GM23248 (cell line): ENCODE data around the gene PCMT1. TPM values are rescaled to one million over a fixed set of nuclear protein-coding genes. Genes with fewer than 3 reads are reported as not detected.

ENCODE experiments used
- DNase-seq: peaks from one replicate; pipeline ENCODE4 v3.0.0-alpha.2; 2015
- H2AFZ ChIP-seq: fragments of 200-600 bp; sonication (generic); 2 replicates; pipeline ENCODE4 v1.6.1; 2016; ENCODE audit warnings: antibody characterized with exemption
- H3F3A ChIP-seq: fragments of 200-600 bp; sonication (generic); 2 replicates; pipeline ENCODE4 v1.6.1; 2016; ENCODE audit warnings: mild to moderate bottlenecking, antibody characterized with exemption, mixed run types; ENCODE audit not compliant: insufficient read depth
- H3K27ac ChIP-seq: fragments of 200-600 bp; sonication (generic); 2 replicates; pipeline ENCODE4 v1.5.1; 2016; ENCODE audit warnings: mild to moderate bottlenecking
- H3K27me3 ChIP-seq: fragments of 200-600 bp; sonication (generic); replicated peaks from 2 replicates; pipeline ENCODE4 v1.6.1; 2016; ENCODE audit warnings: mild to moderate bottlenecking; ENCODE audit not compliant: insufficient read depth
- H3K36me3 ChIP-seq: fragments of 200-600 bp; sonication (generic); 2 replicates; pipeline ENCODE4 v1.6.1; 2016; ENCODE audit warnings: low read depth, mild to moderate bottlenecking
- H3K4me1 ChIP-seq: fragments of 200-600 bp; sonication (generic); 2 replicates; pipeline ENCODE4 v1.6.1; 2016; ENCODE audit warnings: mild to moderate bottlenecking; ENCODE audit not compliant: insufficient read depth
- H3K4me2 ChIP-seq: fragments of 200-600 bp; sonication (generic); one replicate; pipeline ENCODE4 v1.6.1; 2016; ENCODE audit warnings: mild to moderate bottlenecking; ENCODE audit not compliant: unreplicated experiment
- H3K4me3 ChIP-seq: fragments of 200-600 bp; sonication (generic); 2 replicates; pipeline ENCODE4 v1.5.1; 2016; ENCODE audit warnings: mild to moderate bottlenecking
- H3K79me2 ChIP-seq: fragments of 200-600 bp; sonication (generic); 2 replicates; pipeline ENCODE4 v1.6.1; 2016; ENCODE audit warnings: mild to moderate bottlenecking; ENCODE audit not compliant: insufficient read depth
- H3K9ac ChIP-seq: fragments of 200-600 bp; sonication (generic); 2 replicates; pipeline ENCODE4 v1.6.1; 2016; ENCODE audit warnings: mild to moderate bottlenecking
- H3K9me2 ChIP-seq: fragments of 200-600 bp; sonication (generic); 2 replicates; pipeline ENCODE4 v1.6.1; 2016; ENCODE audit warnings: mixed run types, mild to moderate bottlenecking, moderate library complexity; ENCODE audit not compliant: insufficient read depth
- H3K9me3 ChIP-seq: fragments of 200-600 bp; sonication (generic); one replicate; pipeline ENCODE4 v1.6.1; 2017; ENCODE audit warnings: low read depth
- H4K20me1 ChIP-seq: fragments of 200-600 bp; sonication (generic); 2 replicates; pipeline ENCODE4 v1.6.0; 2016; ENCODE audit not compliant: insufficient read depth
- EZH2 ChIP-seq: fragments of 200-600 bp; sonication (generic); IDR thresholded peaks from 2 replicates; pipeline ENCODE4 v1.6.1; 2018; ENCODE audit warnings: antibody characterized with exemption, mild to moderate bottlenecking; ENCODE audit not compliant: insufficient read depth, poor library complexity, severe bottlenecking
- EZH2phosphoT487 ChIP-seq: fragments of 200-600 bp; sonication (generic); IDR thresholded peaks from 2 replicates; pipeline ENCODE4 v1.6.1; 2018; ENCODE audit warnings: antibody characterized with exemption, moderate library complexity, mild to moderate bottlenecking, low read depth; ENCODE audit not compliant: insufficient read depth
- WGBS, 2 experiments: methylation state at CpG; one replicate each; pipeline ENCODE4 v1.1.6; 2015 to 2017; ENCODE audit warnings: low lambda C conversion rate in 2 of 2, low coverage in 1 of 2; ENCODE audit errors: missing lambda C conversion rate in 2 of 2; 5-methylcytosine and 5-hydroxymethylcytosine counted together
- in situ Hi-C: fragments of 300-500 bp; cut with MboI; formaldehyde crosslinking; loops from 2 replicates; pipeline ENCODE4 v1.15.0; 2020
- polyA plus RNA-seq: library from polyadenylated mRNA; unstranded; fragments of >200 nt; fragmentation: Nextera tagmentation; extraction: Ambion mirVana; gene quantifications from 2 replicates; pipeline ENCODE4 v1.2.1, GENCODE V29; 2016
- total RNA-seq: library from RNA; depleted of rRNA; stranded (reverse); fragments of >200 nt; shearing (Covaris generic); gene quantifications from 2 replicates; pipeline ENCODE4 v1.2.3, GENCODE V29; 2014

PCMT1 gene
- total and polyA plus RNA-seq, 2 experiments from 2014 or later: 165 to 184 TPM

- Histone ChIP-seq H3K9ac (no peak overlapping the region), H3K27ac (no peak overlapping the region), H3K27me3 (no peaks in the 10 kb centered on the region), H3K4me3 (no peak overlapping the region), H3K4me2 (no peak overlapping the region), H3K9me2 (no peaks in the 10 kb centered on the region), H3K36me3 (peaks cover 40% of the 10 kb centered on the region), H3K4me1 (no peaks in the 10 kb centered on the region; the same call in 1 of the 2 replicates), H4K20me1 (no peaks in the 10 kb centered on the region), H3F3A (no peaks in the 10 kb centered on the region; the same call in 1 of the 2 replicates), H2AFZ (no peak overlapping the region), H3K79me2 (peaks cover 90% of the 10 kb centered on the region), H3K9me3 (no peaks in the 10 kb centered on the region)
- DNase-seq: no peak
- WGBS, 2 experiments: 97 to 100% methylated on average over 3 of the region's 3 CpGs
- TF ChIP-seq EZH2: no peak
- in situ Hi-C loops: no loop called here
Observed at GRCh38 chr6:149771185-149771584, 21.6 kb downstream of the PCMT1 start.

GRCh38 chr6:149771925-149772324, 22.4 kb downstream of the PCMT1 start:
- TF ChIP-seq EZH2phosphoT487 (no peak), EZH2 (no peak)
- Histone ChIP-seq H3K9ac (no peak overlapping the region), H3K4me3 (no peak overlapping the region), H3K9me2 (no peaks in the 10 kb centered on the region), H3K4me2 (no peak overlapping the region), H3K79me2 (peaks cover 90% of the 10 kb centered on the region), H3K27me3 (no peaks in the 10 kb centered on the region), H3K36me3 (peaks cover 37% of the 10 kb centered on the region), H4K20me1 (no peaks in the 10 kb centered on the region), H3K4me1 (no peaks in the 10 kb centered on the region; the same call in 1 of the 2 replicates), H3K9me3 (no peaks in the 10 kb centered on the region), H3K27ac (no peak overlapping the region), H3F3A (no peaks in the 10 kb centered on the region; the same call in 1 of the 2 replicates), H2AFZ (no peak overlapping the region)
- in situ Hi-C loops: no loop called here
- 98 to 99% methylated on average over 6 of the region's 6 CpGs for WGBS, 2 experiments
- DNase-seq: no peak

- no peaks in the 10 kb centered on the region for H3K9me3 ChIP-seq
- in situ Hi-C loops: no loop called here
- no peaks in the 10 kb centered on the region; the same call in 1 of the 2 replicates for H4K20me1 ChIP-seq
- no peak overlapping the region for H2AFZ ChIP-seq
- peaks cover 83% of the 10 kb centered on the region for H3K79me2 ChIP-seq
- no peak for DNase-seq
- peaks cover 41% of the 10 kb centered on the region for H3K36me3 ChIP-seq
- H3K4me3 ChIP-seq: no peak overlapping the region
- H3F3A ChIP-seq: no peaks in the 10 kb centered on the region; the same call in 1 of the 2 replicates
- H3K4me2 ChIP-seq: no peak overlapping the region
- H3K9ac ChIP-seq: no peak overlapping the region
- H3K4me1 ChIP-seq: no peaks in the 10 kb centered on the region
- no peak overlapping the region for H3K27ac ChIP-seq
- no peaks in the 10 kb centered on the region for H3K27me3 ChIP-seq
- TF ChIP-seq EZH2phosphoT487 (no peak), EZH2 (no peak)
- no peaks in the 10 kb centered on the region for H3K9me2 ChIP-seq
- WGBS, 2 experiments: 86 to 100% methylated on average over 1 of the region's 1 CpG
Observed at GRCh38 chr6:149777624-149778023, 28.1 kb downstream of the PCMT1 start.

GRCh38 chr6:149779644-149779963, 30.1 kb downstream of the PCMT1 start:
- H3F3A ChIP-seq: no peaks in the 10 kb centered on the region
- H3K9ac ChIP-seq: no peak overlapping the region
- WGBS, 2 experiments: 94 to 95% methylated on average over 2 of the region's 2 CpGs
- H3K9me2 ChIP-seq: no peaks in the 10 kb centered on the region
- H3K36me3 ChIP-seq: peaks cover 45% of the 10 kb centered on the region
- H3K9me3 ChIP-seq: no peaks in the 10 kb centered on the region
- peaks cover 87% of the 10 kb centered on the region for H3K79me2 ChIP-seq
- H2AFZ ChIP-seq: no peak overlapping the region
- H3K27me3 ChIP-seq: no peaks in the 10 kb centered on the region
- H4K20me1 ChIP-seq: no peaks in the 10 kb centered on the region; the same call in 1 of the 2 replicates
- no peak overlapping the region for H3K27ac ChIP-seq
- no peak for TF ChIP-seq EZH2phosphoT487
- no peak for TF ChIP-seq EZH2
- in situ Hi-C loops: no loop called here
- no peaks in the 10 kb centered on the region for H3K4me1 ChIP-seq
- H3K4me2 ChIP-seq: no peak overlapping the region
- DNase-seq: peak; percentile 8
- no peak overlapping the region for H3K4me3 ChIP-seq

- in situ Hi-C loops: no loop called here
- peaks cover 72% of the 10 kb centered on the region for H3K79me2 ChIP-seq
Observed at GRCh38 chr6:149781715-149782114, 32.2 kb downstream of the PCMT1 start.

More at GRCh38 chr6:149781715-149782114, 32.2 kb downstream of the PCMT1 start:
- no peak overlapping the region for H2AFZ ChIP-seq
- H3K4me2 ChIP-seq: no peak overlapping the region
- H4K20me1 ChIP-seq: no peaks in the 10 kb centered on the region; the same call in 1 of the 2 replicates
- no peak overlapping the region for H3K9ac ChIP-seq
- no peaks in the 10 kb centered on the region for H3K9me2 ChIP-seq
- no peaks in the 10 kb centered on the region for H3K27me3 ChIP-seq
- no peaks in the 10 kb centered on the region for H3K9me3 ChIP-seq
- DNase-seq: no peak
- no peak overlapping the region for H3K4me3 ChIP-seq
- peaks cover 39% of the 10 kb centered on the region for H3K36me3 ChIP-seq
- no peaks in the 10 kb centered on the region for H3K4me1 ChIP-seq
- H3F3A ChIP-seq: no peaks in the 10 kb centered on the region
- no peak overlapping the region for H3K27ac ChIP-seq
- TF ChIP-seq EZH2 (no peak), EZH2phosphoT487 (no peak)
